ENCODE data around the gene ZNF691. TPM values are rescaled to one million over a fixed set of nuclear protein-coding genes. Genes with fewer than 3 reads are reported as not detected.
"Not testable (repeated sequence)": the region's sequence is repeated elsewhere in the genome, so short reads cannot be mapped to it uniquely, and the experiment has no call there.

The ZNF691 gene
- 25.4 TPM for polyA plus RNA-seq (2012; ENCODE audit: insufficient read depth, insufficient read length)

GRCh38 chr1:42846257-42847110 is at the start of gene ZNF691:
Gene ZNF691, plus strand, starts transcription at chr1:42846613. Its CDS starts 3,046 bp downstream, at chr1:42849659.
- peak within 1 kb of the TSS; percentile 69 for H3K4me3 ChIP-seq (ENCODE audit: low read length)
- DNase-seq (ENCODE audit: low read depth, low spot score) = peak; percentile 97

- no peak overlapping the region for H3K4me3 ChIP-seq (ENCODE audit: low read length)
- DNase-seq (ENCODE audit: low read depth, low spot score) = no peak
These were observed 49.0 kb upstream of the ZNF691 start for GRCh38 chr1:42797414-42797813.

DNA sequence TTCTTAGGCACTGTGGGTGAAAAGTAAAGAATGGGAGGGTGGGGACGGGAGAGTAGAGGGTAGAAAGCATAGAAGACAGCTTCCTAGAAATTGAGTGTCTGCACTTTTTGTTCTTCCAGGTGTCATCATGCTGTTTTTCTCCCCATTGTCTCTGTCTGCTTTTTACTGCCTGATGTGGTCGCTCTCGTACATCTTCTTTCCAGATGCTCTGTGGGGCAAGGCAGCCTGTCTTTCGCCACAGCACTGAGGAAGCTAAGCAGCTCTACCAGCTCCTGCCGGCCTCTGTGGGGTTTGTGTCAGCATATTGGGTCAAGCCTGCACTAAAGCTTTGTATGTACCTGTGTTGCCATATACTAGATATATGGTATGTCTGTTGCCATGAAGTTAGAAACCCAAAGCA is 48.4 kb upstream of the ZNF691 start:
- H3K4me3 ChIP-seq (ENCODE audit: low read length) = no peak overlapping the region
- no peak for DNase-seq (ENCODE audit: low read depth, low spot score)

GRCh38 chr1:42801832-42802473 is 44.5 kb upstream of the ZNF691 start:
- H3K4me3 ChIP-seq (ENCODE audit: low read length) = no peak overlapping the region
- DNase-seq (ENCODE audit: low read depth, low spot score) = no peak

GRCh38 chr1:42806171-42806570 is 40.2 kb upstream of the ZNF691 start:
- H3K4me3 ChIP-seq (ENCODE audit: low read length) = no peak overlapping the region
- no peak for DNase-seq (ENCODE audit: low read depth, low spot score)

DNA sequence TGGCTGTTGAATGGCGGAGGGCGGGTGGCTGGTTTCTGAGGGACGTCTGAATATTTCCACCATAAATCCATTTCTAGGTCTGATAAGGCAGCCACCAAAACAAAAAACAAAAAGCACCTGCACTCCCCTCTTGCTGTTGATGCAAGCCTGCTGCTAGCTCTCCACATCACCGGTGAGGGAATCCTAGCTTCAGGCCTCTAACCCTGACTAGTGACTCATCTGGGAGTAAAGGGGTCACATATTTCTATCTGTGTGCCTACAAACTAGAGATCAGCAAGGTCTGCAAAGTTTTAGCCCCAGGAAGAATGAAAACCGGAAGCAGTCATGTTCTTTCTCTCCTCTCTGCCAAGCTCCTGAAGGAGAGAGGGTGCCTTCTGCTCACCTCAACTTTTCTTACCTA is 39.8 kb upstream of the ZNF691 start:
- H3K4me3 ChIP-seq (ENCODE audit: low read length) = no peak overlapping the region
- no peak for DNase-seq (ENCODE audit: low read depth, low spot score)

DNA sequence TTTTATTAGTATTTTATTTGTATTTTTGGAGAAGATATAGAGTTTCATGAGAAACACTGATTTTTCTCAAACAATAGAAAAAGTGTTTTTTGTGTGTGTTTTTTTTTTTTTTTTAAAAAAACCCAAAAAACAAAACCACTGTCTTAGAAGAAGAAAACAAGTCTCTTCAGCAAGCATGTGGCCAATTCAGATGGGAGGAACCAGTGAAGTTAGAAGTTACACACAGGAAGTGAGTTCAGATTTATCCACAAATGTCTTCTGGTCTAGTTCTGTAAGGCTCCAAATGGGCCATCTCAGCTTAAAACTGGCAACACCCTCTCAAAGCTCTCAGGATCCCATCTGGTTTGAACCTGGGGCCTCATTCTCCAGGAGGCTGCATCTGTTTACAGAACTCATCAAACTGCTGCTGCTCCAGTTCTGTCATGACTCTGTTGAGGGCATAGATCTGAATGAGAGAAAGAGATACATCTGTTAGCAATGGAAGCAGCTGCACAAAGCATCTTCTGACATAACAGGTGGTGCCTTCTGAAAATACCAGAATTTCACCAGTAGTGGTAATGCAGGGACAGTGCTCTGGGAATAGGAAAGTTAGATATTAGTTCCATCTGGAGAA is 39.3 kb upstream of the ZNF691 start:
- DNase-seq (ENCODE audit: low read depth, low spot score) = no peak
- no peak overlapping the region for H3K4me3 ChIP-seq (ENCODE audit: low read length)

- not testable (repeated sequence) for DNase-seq (ENCODE audit: low read depth, low spot score); H3K4me3 ChIP-seq (ENCODE audit: low read length)
These were observed 31.6 kb upstream of the ZNF691 start for GRCh38 chr1:42814815-42815214.

DNA sequence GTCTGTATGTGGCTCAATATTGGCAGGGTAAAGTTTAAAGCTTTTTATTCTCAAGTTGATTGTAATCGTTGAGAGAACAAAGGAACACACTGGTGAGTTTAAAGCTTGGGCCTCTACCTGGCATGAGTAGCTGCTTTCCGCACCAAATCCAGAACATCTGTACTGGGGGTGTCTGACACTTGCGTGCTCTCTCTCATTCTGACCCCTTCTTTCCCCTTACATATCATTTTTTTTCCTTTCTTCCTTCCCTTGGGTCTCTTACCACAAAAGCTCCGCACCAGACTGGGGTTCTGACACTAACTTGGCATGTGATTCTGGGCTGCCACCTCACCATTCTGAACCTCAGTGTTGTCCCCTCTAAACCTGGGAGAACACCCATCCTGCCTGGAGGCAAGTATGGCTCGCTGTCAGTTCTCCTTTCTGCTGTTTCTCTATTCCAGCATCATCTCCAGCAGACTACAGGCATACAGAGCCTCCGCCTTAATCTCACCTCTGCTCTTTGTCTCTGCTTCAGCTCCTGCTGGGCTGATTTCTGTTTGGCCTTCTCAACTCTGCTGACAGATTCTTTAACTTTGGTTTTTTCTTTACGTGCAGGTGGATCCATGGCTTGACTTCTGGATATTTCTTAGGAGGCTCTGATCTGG is 30.4 kb upstream of the ZNF691 start:
- DNase-seq (ENCODE audit: low read depth, low spot score) = peak; percentile 10
- H3K4me3 ChIP-seq (ENCODE audit: low read length) = peak overlapping the region; percentile 80

GRCh38 chr1:42816585-42817439 is 29.6 kb upstream of the ZNF691 start, which contains the start of the genes ERMAP and SVBP:
Gene ERMAP, plus strand, starts transcription at chr1:42817122. Its CDS starts 13,327 bp downstream, at chr1:42830449.
Gene SVBP, minus strand, starts transcription at chr1:42817397. Its CDS starts 853 bp downstream, at chr1:42816544.
- peak within 1 kb of the TSS; percentile 80 for H3K4me3 ChIP-seq (ENCODE audit: low read length)
- peak; percentile 71 for DNase-seq (ENCODE audit: low read depth, low spot score)

DNA sequence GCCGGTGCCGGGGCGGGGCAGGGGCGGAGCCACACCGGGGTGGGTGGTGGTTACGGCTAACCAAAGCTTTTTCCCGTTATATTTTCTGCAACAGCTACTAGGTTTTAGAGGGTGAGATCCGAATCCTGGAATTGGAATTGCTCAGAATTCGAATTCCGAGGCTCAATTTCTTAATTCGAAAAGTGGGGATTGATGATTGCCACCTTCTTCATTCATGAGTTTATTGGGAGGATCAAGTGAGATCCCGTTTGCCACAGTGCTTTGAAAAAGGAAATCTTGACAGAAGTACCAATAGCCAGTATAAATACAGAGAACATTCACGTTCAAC is 29.0 kb upstream of the ZNF691 start:
- H3K4me3 ChIP-seq (ENCODE audit: low read length) = peak overlapping the region; percentile 59
- DNase-seq (ENCODE audit: low read depth, low spot score) = no peak

DNA sequence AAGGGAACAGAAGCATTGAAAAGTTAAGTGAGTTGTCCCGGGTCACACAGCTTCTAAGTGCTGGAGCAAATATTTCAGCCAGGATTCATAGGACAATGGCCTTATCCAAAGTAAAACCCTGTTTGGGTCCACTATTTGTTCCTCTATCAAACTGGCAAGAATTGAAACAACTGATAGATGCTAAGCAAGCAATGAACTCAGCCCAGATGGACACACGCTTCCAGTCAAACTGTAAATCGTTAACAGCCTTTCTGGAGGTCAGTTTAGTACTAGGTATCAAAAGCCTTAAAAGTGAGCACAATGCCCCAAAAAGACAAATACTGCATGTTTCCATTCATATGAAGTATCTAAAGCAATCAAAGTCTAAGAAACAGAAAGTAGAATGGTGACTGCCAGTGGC is 28.4 kb upstream of the ZNF691 start:
- DNase-seq (ENCODE audit: low read depth, low spot score) = no peak
- H3K4me3 ChIP-seq (ENCODE audit: low read length) = no peak overlapping the region; the same call in 1 of the 2 replicates

GRCh38 chr1:42820813-42821212 is 25.6 kb upstream of the ZNF691 start:
- H3K4me3 ChIP-seq (ENCODE audit: low read length) = no peak overlapping the region
- no peak for DNase-seq (ENCODE audit: low read depth, low spot score)

DNA sequence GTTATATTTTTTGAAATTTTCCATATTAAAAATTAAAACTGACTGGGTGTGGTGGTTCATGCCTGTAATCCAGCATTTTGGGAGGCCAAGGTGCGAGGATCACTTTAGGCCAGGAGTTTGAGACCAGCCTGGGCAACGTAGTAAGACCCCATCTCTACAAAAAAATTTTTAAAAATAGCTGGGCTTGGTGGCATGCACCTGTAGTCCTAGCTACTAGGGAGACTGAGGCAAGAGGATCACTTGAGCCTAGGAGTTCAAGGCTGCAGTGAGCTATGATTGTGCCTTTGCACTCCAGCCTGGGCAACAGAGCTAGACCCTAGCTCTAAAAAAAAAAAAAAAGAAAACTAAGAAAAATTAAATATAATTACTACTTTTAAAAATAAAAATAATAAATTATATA is 24.7 kb upstream of the ZNF691 start:
- H3K4me3 ChIP-seq (ENCODE audit: low read length) = no peak overlapping the region
- no peak for DNase-seq (ENCODE audit: low read depth, low spot score)

- DNase-seq (ENCODE audit: low read depth, low spot score) = no peak
- H3K4me3 ChIP-seq (ENCODE audit: low read length) = no peak overlapping the region
These were observed 23.5 kb upstream of the ZNF691 start for GRCh38 chr1:42822800-42823392.

- no peak overlapping the region for H3K4me3 ChIP-seq (ENCODE audit: low read length)
- DNase-seq (ENCODE audit: low read depth, low spot score) = no peak
These were observed 21.9 kb upstream of the ZNF691 start for GRCh38 chr1:42824481-42825035.

DNA sequence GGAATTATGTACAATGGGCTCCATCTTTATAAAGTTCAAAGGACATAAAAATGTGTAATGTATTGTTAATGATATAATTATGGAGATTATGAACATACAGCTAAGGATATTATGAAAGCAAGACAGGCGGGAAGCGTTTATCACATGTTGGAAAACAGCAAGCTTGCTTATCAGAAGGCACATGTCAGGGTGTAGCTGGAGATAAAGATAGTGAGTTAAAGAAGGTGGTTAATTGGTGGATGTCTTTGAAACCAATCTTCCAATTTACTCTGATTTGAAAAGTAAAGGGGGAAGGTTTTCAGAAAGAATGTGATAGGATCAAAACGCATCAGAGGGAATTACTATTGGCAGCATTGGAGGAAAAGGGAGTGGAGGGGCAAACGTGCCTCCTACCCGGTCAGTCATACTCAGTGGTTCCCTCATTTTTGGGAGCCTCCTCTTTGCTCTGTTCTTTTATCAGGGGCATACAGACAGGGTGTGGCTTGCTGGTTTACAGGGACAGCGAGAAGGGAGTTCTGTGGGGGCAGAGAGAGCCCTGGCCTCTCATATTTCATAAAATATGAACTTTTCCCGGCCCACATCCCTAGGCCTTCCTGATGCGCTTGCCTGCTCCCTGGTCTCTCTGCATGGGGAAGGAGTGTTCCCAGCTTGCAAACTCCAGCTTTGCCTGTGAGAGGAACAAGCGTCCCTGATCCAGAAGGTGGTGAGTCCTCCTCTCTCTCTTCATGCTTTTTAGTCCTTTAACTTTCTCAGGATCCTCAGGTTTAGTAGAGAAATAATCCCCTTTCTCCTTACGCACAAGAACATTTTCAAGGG is 21.2 kb upstream of the ZNF691 start:
- no peak overlapping the region for H3K4me3 ChIP-seq (ENCODE audit: low read length)
- no peak for DNase-seq (ENCODE audit: low read depth, low spot score)

Measured in Jurkat, Clone E6-1 (cell line).